Measurements from ENCODE around the gene PNPLA3.

DNA sequence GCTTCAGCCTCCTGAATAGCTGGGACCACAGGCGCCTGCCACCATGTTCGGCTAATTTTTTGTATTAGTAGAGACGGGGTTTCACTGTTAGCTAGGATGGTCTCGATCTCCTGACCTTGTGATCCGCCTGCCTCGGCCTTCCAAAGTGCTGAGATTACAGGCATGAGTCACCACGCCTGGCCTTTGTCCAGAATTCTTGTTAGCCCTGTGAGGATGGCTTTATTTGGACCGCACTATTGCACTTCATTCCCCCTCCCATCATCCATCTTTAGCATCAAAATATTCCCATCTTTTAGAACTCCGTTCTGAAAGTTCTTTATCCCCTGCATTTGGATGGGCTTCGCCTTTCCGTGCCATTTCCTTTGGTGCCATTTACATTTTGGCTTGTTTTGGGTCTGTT lies 34.3 kb downstream of the PNPLA3 start:
- TF ChIP-seq, protein P1, sequence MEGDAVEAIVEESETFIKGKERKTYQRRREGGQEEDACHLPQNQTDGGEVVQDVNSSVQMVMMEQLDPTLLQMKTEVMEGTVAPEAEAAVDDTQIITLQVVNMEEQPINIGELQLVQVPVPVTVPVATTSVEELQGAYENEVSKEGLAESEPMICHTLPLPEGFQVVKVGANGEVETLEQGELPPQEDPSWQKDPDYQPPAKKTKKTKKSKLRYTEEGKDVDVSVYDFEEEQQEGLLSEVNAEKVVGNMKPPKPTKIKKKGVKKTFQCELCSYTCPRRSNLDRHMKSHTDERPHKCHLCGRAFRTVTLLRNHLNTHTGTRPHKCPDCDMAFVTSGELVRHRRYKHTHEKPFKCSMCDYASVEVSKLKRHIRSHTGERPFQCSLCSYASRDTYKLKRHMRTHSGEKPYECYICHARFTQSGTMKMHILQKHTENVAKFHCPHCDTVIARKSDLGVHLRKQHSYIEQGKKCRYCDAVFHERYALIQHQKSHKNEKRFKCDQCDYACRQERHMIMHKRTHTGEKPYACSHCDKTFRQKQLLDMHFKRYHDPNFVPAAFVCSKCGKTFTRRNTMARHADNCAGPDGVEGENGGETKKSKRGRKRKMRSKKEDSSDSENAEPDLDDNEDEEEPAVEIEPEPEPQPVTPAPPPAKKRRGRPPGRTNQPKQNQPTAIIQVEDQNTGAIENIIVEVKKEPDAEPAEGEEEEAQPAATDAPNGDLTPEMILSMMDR (conservative IDR thresholded peaks at IDR 0.05) = no peak
- TF ChIP-seq ZFX (IDR thresholded peaks at IDR 0.05) = no peak
